ENCODE measurements around the gene DVL2.

GRCh38 chr17:7239091-7240027 lies 5.0 kb upstream of the DVL2 start, which contains the start of gene PHF23:
- no peak for TF ChIP-seq POLR2A (IDR thresholded peaks at IDR 0.05; ENCODE audit: low read depth, low read length)
- TF ChIP-seq PAX5 (IDR thresholded peaks at IDR 0.05; ENCODE audit: insufficient read depth, low read length, severe bottlenecking), result no peak
- no peak for TF ChIP-seq TAF1 (IDR thresholded peaks at IDR 0.05; ENCODE audit: low read depth, low read length)
- TF ChIP-seq POU2F2 (IDR thresholded peaks at IDR 0.05; ENCODE audit: low read depth, low read length), result no peak
